ENCODE measurements around the gene KCNE4.

KCNE4 gene

DNA sequence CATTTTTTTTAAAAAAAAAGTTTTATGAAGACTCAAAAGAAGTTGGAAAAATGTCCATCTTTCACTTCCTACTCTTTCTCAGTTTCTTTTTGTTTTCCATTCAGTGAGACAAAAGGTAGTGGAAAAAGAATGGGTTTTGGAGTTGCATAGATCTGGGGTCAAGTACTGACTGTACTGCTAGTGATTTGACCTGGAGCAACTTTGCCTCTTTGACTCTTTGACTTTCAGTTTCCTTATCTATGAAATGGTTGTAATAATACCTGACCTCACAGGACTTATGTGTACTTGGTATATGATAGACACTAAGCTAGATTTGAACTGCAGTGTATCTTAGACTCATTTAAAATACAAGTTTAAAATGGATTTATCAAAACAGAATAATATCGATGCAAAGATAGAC is 3.5 kb upstream of the KCNE4 start:
- Histone ChIP-seq H3K27ac (ENCODE audit: low read depth, low read length) (no peak overlapping the region), H3K4me3 (ENCODE audit: low read depth in 1 of 5, low read length in 5 of 5) (no peak overlapping the region), H3K4me1 (ENCODE audit: control insufficient read depth in 5 of 5, insufficient read depth in 5 of 5, low read length in 5 of 5) (peaks cover 0 to 31% (median 22%) of the 10 kb centered on the region in 5 donors), H3K27me3 (ENCODE audit: control insufficient read depth in 5 of 5, insufficient read depth in 4 of 5, low read length in 5 of 5) (peaks cover 0 to 13% (median 7%) of the 10 kb centered on the region in 5 donors), H3K36me3 (ENCODE audit: control insufficient read depth in 5 of 5, insufficient read depth in 5 of 5, low read length in 5 of 5) (no peaks in the 10 kb centered on the region), H3K9me3 (ENCODE audit: control insufficient read depth in 5 of 5, low read length in 5 of 5) (no peaks in the 10 kb centered on the region), H3K9ac (ENCODE audit: low read length in 5 of 5) (no peak overlapping the region)

DNA sequence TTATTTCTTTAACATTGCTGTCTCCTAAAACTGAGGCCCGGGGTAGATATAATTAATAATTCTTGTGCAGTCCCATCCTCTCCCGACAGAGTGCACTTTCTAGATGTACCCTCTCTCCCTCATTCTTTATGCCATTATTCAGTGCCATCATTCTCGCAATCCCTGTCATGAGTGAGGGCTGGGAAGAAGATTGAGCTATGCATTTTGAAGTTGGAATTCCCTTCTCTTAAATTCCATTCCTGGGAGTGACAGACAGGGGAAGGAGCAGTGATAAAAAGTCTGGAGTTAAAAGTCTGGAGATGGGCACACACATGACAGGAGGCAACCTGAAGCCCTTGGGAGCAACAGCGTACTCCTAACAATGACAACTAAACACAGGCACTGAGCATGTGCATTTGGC is 2.6 kb upstream of the KCNE4 start:
- H3K4me3 ChIP-seq (ENCODE audit: low read depth in 1 of 5, low read length in 5 of 5): no peak overlapping the region
- H3K9ac ChIP-seq (ENCODE audit: low read length in 5 of 5): no peak overlapping the region
- no peak overlapping the region for H3K27ac ChIP-seq (ENCODE audit: low read depth, low read length)
- H3K9me3 ChIP-seq (ENCODE audit: control insufficient read depth in 5 of 5, low read length in 5 of 5): no peaks in the 10 kb centered on the region
- H3K36me3 ChIP-seq (ENCODE audit: control insufficient read depth in 5 of 5, insufficient read depth in 5 of 5, low read length in 5 of 5): no peaks in the 10 kb centered on the region
- H3K27me3 ChIP-seq (ENCODE audit: control insufficient read depth in 5 of 5, insufficient read depth in 4 of 5, low read length in 5 of 5): peaks cover 0 to 13% (median 7%) of the 10 kb centered on the region in 5 donors
- peaks cover 0 to 39% (median 29%) of the 10 kb centered on the region in 5 donors for H3K4me1 ChIP-seq (ENCODE audit: control insufficient read depth in 5 of 5, insufficient read depth in 5 of 5, low read length in 5 of 5)

DNA sequence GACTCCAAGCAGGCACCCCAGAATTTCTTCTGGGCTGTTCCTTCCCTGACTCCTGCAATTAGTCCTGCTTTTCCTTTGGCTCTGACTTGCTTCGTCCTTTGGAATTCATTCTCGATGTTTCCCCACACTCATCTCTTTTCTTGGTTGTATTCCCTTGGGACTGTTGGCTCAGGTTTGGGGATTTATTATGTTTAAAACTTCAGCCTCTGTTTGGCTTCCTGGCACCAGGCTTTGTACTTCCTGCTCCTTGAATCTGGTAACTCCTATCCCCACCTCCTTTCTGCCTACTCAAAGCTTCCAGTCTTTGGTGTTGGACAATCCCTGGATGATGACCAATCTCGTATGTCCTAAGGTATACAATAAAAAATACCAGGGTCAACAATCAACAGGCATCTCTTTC is 1.8 kb upstream of the KCNE4 start:
- Histone ChIP-seq H3K9ac (ENCODE audit: low read length in 5 of 5) (no peak overlapping the region), H3K4me3 (ENCODE audit: low read depth in 1 of 5, low read length in 5 of 5) (no peak overlapping the region), H3K4me1 (ENCODE audit: control insufficient read depth in 5 of 5, insufficient read depth in 5 of 5, low read length in 5 of 5) (peaks cover 0 to 45% (median 32%) of the 10 kb centered on the region in 5 donors), H3K27me3 (ENCODE audit: control insufficient read depth in 5 of 5, insufficient read depth in 4 of 5, low read length in 5 of 5) (peaks cover 0 to 13% (median 7%) of the 10 kb centered on the region in 5 donors), H3K36me3 (ENCODE audit: control insufficient read depth in 5 of 5, insufficient read depth in 5 of 5, low read length in 5 of 5) (no peaks in the 10 kb centered on the region), H3K9me3 (ENCODE audit: control insufficient read depth in 5 of 5, low read length in 5 of 5) (no peaks in the 10 kb centered on the region), H3K27ac (ENCODE audit: low read depth, low read length) (no peak overlapping the region)

DNA sequence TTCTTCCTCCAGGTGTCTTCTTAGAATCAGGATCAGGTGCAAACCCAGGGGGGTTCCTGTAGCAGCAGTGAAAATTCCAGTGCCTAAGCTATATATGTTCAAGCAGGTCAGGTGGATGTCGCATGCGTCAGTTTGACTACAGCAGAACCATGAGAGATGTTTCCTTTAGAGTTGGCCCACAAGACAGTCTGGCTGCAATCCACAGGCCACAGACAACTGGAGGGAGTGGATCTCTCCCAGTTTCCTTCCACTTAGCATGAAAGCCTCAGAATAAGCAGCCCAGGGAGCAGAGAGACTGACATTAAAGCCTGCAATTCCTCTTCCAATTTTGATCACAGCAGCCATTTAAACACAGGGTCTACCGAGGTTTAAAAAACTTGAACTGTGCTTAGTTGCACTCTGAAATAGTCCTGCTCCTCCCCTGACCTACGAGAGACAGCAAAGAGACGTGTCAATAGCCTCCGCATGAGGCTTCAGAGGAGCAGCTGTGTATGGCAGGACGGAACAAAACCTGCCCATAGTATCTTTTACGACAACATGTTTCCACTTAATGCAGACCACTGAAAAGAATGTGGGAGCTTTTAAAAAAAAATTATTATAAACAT is 988 bp upstream of the KCNE4 start:
- Histone ChIP-seq H3K4me1 (ENCODE audit: control insufficient read depth in 5 of 5, insufficient read depth in 5 of 5, low read length in 5 of 5) (peaks cover 4 to 53% (median 41%) of the 10 kb centered on the region in 5 donors), H3K9ac (ENCODE audit: low read length in 5 of 5) (no peak overlapping the region)

DNA sequence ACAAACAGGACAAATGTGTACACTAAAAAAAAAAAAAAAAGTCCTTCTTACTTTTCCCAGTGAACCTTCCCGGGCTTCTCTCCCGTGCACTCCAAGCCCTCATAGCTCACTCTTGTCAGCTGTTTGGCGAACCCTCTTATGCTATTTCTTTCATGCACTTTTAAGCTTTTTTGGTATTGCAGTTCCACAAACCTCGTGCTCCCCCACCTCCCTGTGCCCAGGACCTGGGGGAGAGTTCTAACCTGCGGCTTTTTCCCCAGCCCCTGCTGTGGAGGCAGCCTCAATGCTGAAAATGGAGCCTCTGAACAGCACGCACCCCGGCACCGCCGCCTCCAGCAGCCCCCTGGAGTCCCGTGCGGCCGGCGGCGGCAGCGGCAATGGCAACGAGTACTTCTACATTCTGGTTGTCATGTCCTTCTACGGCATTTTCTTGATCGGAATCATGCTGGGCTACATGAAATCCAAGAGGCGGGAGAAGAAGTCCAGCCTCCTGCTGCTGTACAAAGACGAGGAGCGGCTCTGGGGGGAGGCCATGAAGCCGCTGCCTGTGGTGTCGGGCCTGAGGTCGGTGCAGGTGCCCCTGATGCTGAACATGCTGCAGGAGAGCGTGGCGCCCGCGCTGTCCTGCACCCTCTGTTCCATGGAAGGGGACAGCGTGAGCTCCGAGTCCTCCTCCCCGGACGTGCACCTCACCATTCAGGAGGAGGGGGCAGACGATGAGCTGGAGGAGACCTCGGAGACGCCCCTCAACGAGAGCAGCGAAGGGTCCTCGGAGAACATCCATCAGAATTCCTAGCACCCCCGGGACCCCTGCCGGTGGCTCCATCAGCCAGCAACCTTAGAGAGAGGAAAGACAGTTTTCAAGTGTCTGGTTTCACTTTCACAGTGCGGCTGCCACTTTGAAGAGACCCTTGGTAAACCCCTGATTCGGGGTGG is 826 bp downstream of the KCNE4 start:
- no peaks in the 10 kb centered on the region for H3K36me3 ChIP-seq (ENCODE audit: control insufficient read depth in 5 of 5, insufficient read depth in 5 of 5, low read length in 5 of 5)
- peak overlapping the region; percentile 54 for H3K27ac ChIP-seq (ENCODE audit: low read depth, low read length)
- H3K4me3 ChIP-seq (ENCODE audit: low read depth in 1 of 5, low read length in 5 of 5): peak overlapping the region; percentile 54 to 68 (median 60)
- peaks cover 0 to 13% (median 7%) of the 10 kb centered on the region in 5 donors for H3K27me3 ChIP-seq (ENCODE audit: control insufficient read depth in 5 of 5, insufficient read depth in 4 of 5, low read length in 5 of 5)
- H3K9ac ChIP-seq (ENCODE audit: low read length in 5 of 5): peak overlapping the region in 2 of 5 donors; percentile 30 to 49
- H3K9me3 ChIP-seq (ENCODE audit: control insufficient read depth in 5 of 5, low read length in 5 of 5): no peaks in the 10 kb centered on the region
- H3K4me1 ChIP-seq (ENCODE audit: control insufficient read depth in 5 of 5, insufficient read depth in 5 of 5, low read length in 5 of 5): peaks cover 5 to 63% (median 58%) of the 10 kb centered on the region in 5 donors

More for the DNA sequence above, 988 bp upstream of the KCNE4 start:
- Histone ChIP-seq H3K36me3 (ENCODE audit: control insufficient read depth in 5 of 5, insufficient read depth in 5 of 5, low read length in 5 of 5) (no peaks in the 10 kb centered on the region), H3K27me3 (ENCODE audit: control insufficient read depth in 5 of 5, insufficient read depth in 4 of 5, low read length in 5 of 5) (peaks cover 0 to 13% (median 7%) of the 10 kb centered on the region in 5 donors), H3K27ac (ENCODE audit: low read depth, low read length) (no peak overlapping the region), H3K9me3 (ENCODE audit: control insufficient read depth in 5 of 5, low read length in 5 of 5) (no peaks in the 10 kb centered on the region), H3K4me3 (ENCODE audit: low read depth in 1 of 5, low read length in 5 of 5) (peak overlapping the region in 1 of 5 donors; percentile 68)

DNA sequence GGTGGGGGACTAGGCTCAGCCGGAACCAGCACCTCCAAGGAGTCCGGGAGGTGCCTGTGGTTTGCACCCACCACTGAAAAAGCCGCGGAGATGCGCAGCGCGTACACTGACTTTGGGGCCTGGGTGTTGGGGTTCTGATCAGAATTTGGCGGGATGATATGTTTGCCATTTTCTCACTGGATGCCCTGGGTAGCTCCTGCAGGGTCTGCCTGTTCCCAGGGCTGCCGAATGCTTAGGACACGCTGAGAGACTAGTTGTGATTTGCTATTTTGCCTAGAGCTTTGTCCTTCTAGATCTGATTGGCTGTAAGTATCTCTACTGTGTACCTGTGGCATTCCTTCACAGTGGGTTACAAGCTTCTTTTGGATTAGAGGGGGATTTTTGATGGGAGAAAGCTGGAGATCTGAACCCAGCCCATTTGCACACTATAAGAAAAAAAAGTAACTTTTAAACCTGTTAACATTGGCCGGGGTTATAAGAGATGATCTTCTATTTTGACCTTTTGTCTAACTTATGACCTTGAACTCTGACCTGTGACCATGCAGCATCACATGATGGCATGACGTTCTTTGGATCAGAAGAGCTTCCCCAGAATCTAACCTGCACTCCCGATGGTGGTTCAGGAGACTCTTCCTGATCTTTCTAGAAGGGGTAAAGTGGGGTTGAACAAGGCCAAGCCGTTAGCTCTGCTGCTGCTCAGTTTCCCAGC is 1.6 kb downstream of the KCNE4 start:
- Histone ChIP-seq H3K27me3 (ENCODE audit: control insufficient read depth in 5 of 5, insufficient read depth in 4 of 5, low read length in 5 of 5) (peaks cover 0 to 13% (median 7%) of the 10 kb centered on the region in 5 donors), H3K9ac (ENCODE audit: low read length in 5 of 5) (peak overlapping the region in 2 of 5 donors; percentile 30 to 49), H3K36me3 (ENCODE audit: control insufficient read depth in 5 of 5, insufficient read depth in 5 of 5, low read length in 5 of 5) (no peaks in the 10 kb centered on the region), H3K4me1 (ENCODE audit: control insufficient read depth in 5 of 5, insufficient read depth in 5 of 5, low read length in 5 of 5) (peaks cover 5 to 63% (median 60%) of the 10 kb centered on the region in 5 donors), H3K4me3 (ENCODE audit: low read depth in 1 of 5, low read length in 5 of 5) (peak overlapping the region; percentile 54 to 68 (median 60)), H3K9me3 (ENCODE audit: control insufficient read depth in 5 of 5, low read length in 5 of 5) (no peaks in the 10 kb centered on the region), H3K27ac (ENCODE audit: low read depth, low read length) (peak overlapping the region; percentile 54)

DNA sequence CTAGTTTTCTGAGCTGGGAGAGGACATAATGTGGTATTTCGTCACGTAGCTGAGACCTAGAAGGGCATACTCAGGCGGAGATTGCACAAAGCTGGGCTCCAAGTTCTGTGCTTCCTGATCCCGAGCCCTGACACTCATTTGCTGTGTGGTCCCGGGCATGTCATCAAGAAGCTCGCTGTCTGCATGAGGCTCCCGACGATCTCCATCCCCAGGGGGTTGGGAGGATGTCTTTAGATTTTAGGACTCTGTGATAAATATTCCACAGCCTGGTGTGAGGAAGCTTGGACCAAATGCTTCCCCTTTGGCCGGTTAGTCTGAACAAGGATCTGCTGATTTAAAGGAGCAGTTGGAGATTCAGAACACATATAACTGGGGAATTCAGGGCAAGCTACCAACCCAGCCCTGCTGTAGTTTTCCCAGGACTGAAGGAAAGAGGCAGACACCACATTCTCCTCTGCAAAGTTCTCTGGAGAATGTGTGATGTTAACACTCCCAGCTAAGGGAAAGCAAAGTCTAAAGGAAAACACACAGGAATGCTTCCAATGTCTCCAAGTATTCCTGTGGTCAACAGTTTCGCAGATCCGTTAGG is 2.3 kb downstream of the KCNE4 start:
- peaks cover 5 to 63% (median 60%) of the 10 kb centered on the region in 5 donors for H3K4me1 ChIP-seq (ENCODE audit: control insufficient read depth in 5 of 5, insufficient read depth in 5 of 5, low read length in 5 of 5)
- H3K36me3 ChIP-seq (ENCODE audit: control insufficient read depth in 5 of 5, insufficient read depth in 5 of 5, low read length in 5 of 5): no peaks in the 10 kb centered on the region
- H3K4me3 ChIP-seq (ENCODE audit: low read depth in 1 of 5, low read length in 5 of 5): peak overlapping the region in 4 of 5 donors; percentile 54 to 68 (median 59)
- H3K27ac ChIP-seq (ENCODE audit: low read depth, low read length): peak overlapping the region; percentile 54
- H3K9me3 ChIP-seq (ENCODE audit: control insufficient read depth in 5 of 5, low read length in 5 of 5): no peaks in the 10 kb centered on the region
- H3K9ac ChIP-seq (ENCODE audit: low read length in 5 of 5): no peak overlapping the region
- H3K27me3 ChIP-seq (ENCODE audit: control insufficient read depth in 5 of 5, insufficient read depth in 4 of 5, low read length in 5 of 5): peaks cover 0 to 13% (median 7%) of the 10 kb centered on the region in 5 donors

DNA sequence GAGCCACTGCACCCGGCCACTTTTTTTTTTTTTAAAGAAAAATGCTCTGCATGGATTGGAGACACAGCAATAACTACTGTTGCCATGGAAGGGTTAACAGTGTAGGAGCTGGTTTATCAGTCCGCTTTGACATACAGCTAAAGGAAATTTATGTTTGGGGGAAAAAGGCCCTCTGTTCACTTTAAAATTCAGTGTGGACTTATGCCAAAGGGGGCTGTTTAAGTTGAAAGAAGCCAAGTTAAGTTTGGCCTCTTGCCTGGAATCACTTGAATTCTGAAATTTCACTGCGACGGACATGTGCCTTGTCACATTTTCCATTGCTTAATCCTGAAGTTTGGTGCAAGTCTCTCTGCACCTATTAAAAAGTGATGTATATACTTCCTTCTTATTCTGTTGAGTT is 3.1 kb downstream of the KCNE4 start:
- Histone ChIP-seq H3K36me3 (ENCODE audit: control insufficient read depth in 5 of 5, insufficient read depth in 5 of 5, low read length in 5 of 5) (no peaks in the 10 kb centered on the region), H3K9me3 (ENCODE audit: control insufficient read depth in 5 of 5, low read length in 5 of 5) (no peaks in the 10 kb centered on the region), H3K4me1 (ENCODE audit: control insufficient read depth in 5 of 5, insufficient read depth in 5 of 5, low read length in 5 of 5) (peaks cover 5 to 63% (median 60%) of the 10 kb centered on the region in 5 donors), H3K4me3 (ENCODE audit: low read depth in 1 of 5, low read length in 5 of 5) (peak overlapping the region in 2 of 5 donors; percentile 8 to 36), H3K27me3 (ENCODE audit: control insufficient read depth in 5 of 5, insufficient read depth in 4 of 5, low read length in 5 of 5) (peaks cover 0 to 12% (median 7%) of the 10 kb centered on the region in 5 donors), H3K9ac (ENCODE audit: low read length in 5 of 5) (no peak overlapping the region), H3K27ac (ENCODE audit: low read depth, low read length) (peak overlapping the region; percentile 32)

DNA sequence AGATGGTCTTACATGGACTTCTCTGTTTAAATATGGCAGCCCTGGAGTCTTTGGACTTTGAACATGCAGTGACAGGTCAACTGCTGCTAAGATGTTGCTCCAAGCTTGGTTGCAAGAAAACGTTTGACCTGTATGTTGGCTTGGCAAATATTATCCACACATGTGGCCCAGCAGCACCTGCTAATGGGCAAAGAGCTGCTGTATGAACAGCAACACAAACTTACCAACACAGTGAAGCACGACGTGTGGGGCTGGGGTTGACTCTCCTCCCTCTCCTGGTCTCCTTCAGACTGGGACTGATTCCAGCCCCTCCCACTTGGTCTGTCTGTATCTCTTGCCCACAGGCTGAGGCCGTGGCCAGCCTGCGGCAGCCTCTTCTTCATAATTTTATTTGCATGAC is 3.8 kb downstream of the KCNE4 start:
- H3K9me3 ChIP-seq (ENCODE audit: control insufficient read depth in 5 of 5, low read length in 5 of 5): no peaks in the 10 kb centered on the region
- H3K36me3 ChIP-seq (ENCODE audit: control insufficient read depth in 5 of 5, insufficient read depth in 5 of 5, low read length in 5 of 5): no peaks in the 10 kb centered on the region
- H3K4me3 ChIP-seq (ENCODE audit: low read depth in 1 of 5, low read length in 5 of 5): peak overlapping the region in 2 of 5 donors; percentile 18 to 19
- peak overlapping the region; percentile 32 for H3K27ac ChIP-seq (ENCODE audit: low read depth, low read length)
- no peak overlapping the region for H3K9ac ChIP-seq (ENCODE audit: low read length in 5 of 5)
- H3K4me1 ChIP-seq (ENCODE audit: control insufficient read depth in 5 of 5, insufficient read depth in 5 of 5, low read length in 5 of 5): peaks cover 5 to 62% (median 60%) of the 10 kb centered on the region in 5 donors
- H3K27me3 ChIP-seq (ENCODE audit: control insufficient read depth in 5 of 5, insufficient read depth in 4 of 5, low read length in 5 of 5): peaks cover 0 to 8% (median 5%) of the 10 kb centered on the region in 5 donors

Data from subcutaneous abdominal adipose tissue (tissue), 5 donors.